ENCODE measurements around the gene PLOD1. TPM values are rescaled to one million over a fixed set of nuclear protein-coding genes. Genes with fewer than 3 reads are reported as not detected.

Gene PLOD1
- total RNA-seq, 2 donors from 2014 or later, result 56.1 to 58.1 TPM

- H3K4me3 ChIP-seq, result peak overlapping the region; percentile 60 to 84
- peaks cover 0 to 11% of the 10 kb centered on the region in 2 donors for H3K4me1 ChIP-seq
- H3K36me3 ChIP-seq, result peaks cover 22% of the 10 kb centered on the region
- no peaks in the 10 kb centered on the region for H3K27me3 ChIP-seq
- H3K27ac ChIP-seq, result peak overlapping the region; percentile 54 to 77
- DNase-seq (ENCODE audit: low spot score), result no peak
- H3K9me3 ChIP-seq, result no peaks in the 10 kb centered on the region
- no peak for TF ChIP-seq CTCF (IDR thresholded peaks at IDR 0.05)
Observed at GRCh38 chr1:12019858-12020509, 85.5 kb downstream of the PLOD1 start.

DNA sequence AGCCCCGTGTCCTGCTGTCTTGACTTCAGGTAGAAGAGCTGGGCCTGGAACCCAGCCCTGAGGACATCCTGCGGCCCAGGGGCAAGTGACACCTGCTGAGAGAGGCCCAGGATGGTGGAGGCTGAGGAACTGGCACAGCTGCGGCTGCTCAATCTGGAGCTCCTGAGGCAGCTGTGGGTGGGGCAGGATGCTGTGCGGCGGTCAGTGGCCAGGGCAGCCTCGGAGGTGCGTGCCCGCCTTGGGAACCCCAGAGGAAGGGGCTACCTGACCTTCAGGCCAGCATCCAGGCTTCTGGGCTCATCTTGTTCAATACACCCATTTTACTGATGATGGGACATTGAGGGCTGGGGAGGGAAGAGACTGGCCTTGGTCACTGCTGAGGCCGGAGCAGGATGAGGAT lies 87.1 kb downstream of the PLOD1 start:
- no peak overlapping the region for H3K4me3 ChIP-seq
- no peak overlapping the region for H3K27ac ChIP-seq
- no peak for TF ChIP-seq CTCF (IDR thresholded peaks at IDR 0.05)
- peaks cover 0 to 11% of the 10 kb centered on the region in 2 donors for H3K4me1 ChIP-seq
- peaks cover 24% of the 10 kb centered on the region for H3K36me3 ChIP-seq
- no peaks in the 10 kb centered on the region for H3K9me3 ChIP-seq
- H3K27me3 ChIP-seq, result no peaks in the 10 kb centered on the region
- DNase-seq (ENCODE audit: low spot score), result no peak

DNA sequence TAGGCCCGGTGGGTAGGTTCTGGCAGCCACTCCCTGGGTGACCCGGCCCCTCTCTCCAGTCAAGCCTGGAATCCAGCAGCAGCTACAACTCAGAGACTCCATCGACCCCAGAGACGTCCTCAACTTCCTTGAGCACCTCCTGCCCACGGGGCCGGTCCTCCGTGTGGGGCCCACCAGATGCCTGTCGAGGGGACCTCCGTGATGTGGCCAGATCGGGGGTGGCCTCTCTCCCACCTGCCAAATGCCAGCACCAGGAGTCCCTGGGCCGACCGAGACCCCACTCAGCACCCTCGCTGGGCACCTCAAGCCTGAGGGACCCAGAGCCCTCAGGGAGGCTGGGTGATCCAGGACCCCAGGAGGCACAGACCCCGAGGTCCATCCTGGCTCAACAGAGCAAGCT lies 87.5 kb downstream of the PLOD1 start:
- Histone ChIP-seq H3K27ac (no peak overlapping the region), H3K27me3 (no peaks in the 10 kb centered on the region), H3K4me3 (no peak overlapping the region), H3K9me3 (no peaks in the 10 kb centered on the region), H3K36me3 (peaks cover 26% of the 10 kb centered on the region), H3K4me1 (peaks cover 0 to 11% of the 10 kb centered on the region in 2 donors)
- DNase-seq (ENCODE audit: low spot score), result no peak
- TF ChIP-seq CTCF (IDR thresholded peaks at IDR 0.05), result no peak

Other genes with a start within 250 kb of the PLOD1 start
- gene DRAXIN, start 243.0 kb upstream of the PLOD1 start, total RNA-seq, result not detected
- gene AGTRAP, start 198.6 kb upstream of the PLOD1 start, total RNA-seq, result 10 to 100 TPM; 20.8 to 47.2 TPM
- gene C1orf167, start 172.5 kb upstream of the PLOD1 start, total RNA-seq, result 1 to 10 TPM in 1 of 2 donors, under 1 TPM in 1; 0.85 to 1.7 TPM
- 10 to 100 TPM; 38.5 to 53.9 TPM for gene MTHFR, start 128.8 kb upstream of the PLOD1 start, total RNA-seq
- gene CLCN6, start 128.5 kb upstream of the PLOD1 start, total RNA-seq, result 10 to 100 TPM; 14.8 to 15.2 TPM
- gene NPPA, start 86.9 kb upstream of the PLOD1 start, total RNA-seq, result over 10,000 TPM; 98,870 to 132,613 TPM
- gene NPPB, start 75.8 kb upstream of the PLOD1 start, total RNA-seq, result over 10,000 TPM in 1 of 2 donors, 1,000 to 10,000 TPM in 1; 1,081 to 10,488 TPM
- gene KIAA2013, start 8.3 kb upstream of the PLOD1 start, total RNA-seq, result 10 to 100 TPM; 70.8 to 73.2 TPM
- 100 to 1,000 TPM; 367 to 466 TPM for gene MFN2, start 45.7 kb downstream of the PLOD1 start, total RNA-seq
- gene MIIP, start 84.8 kb downstream of the PLOD1 start, total RNA-seq, result 10 to 100 TPM; 19.1 to 31.0 TPM
- 1 to 10 TPM; 3.0 to 6.0 TPM for gene TNFRSF8, start 128.6 kb downstream of the PLOD1 start, total RNA-seq
- gene TNFRSF1B, start 232.3 kb downstream of the PLOD1 start, total RNA-seq, result 10 to 100 TPM; 17.0 to 25.6 TPM